K562 (cell line): Measurements from ENCODE around the gene TSPAN32.
"Not testable (repeated sequence)": the region's sequence is repeated elsewhere in the genome, so short reads cannot be mapped to it uniquely, and the experiment has no call there.

Experiments used
- NR4A1 ChIP-seq, 2 experiments: fragments of 250-450 bp in 1 of 2; fragments of 450-650 bp in 1 of 2; sonication (Bioruptor Pico) in 1 of 2; IDR thresholded peaks; 2 replicates each; pipeline versions ENCODE4 v1.4.0 to v1.6.1; 2016 to 2020; ENCODE audit warnings: mild to moderate bottlenecking in 2 of 2, missing compliant biosample characterization in 1 of 2, missing genetic modification characterization in 1 of 2, moderate library complexity in 1 of 2
- POLR2A ChIP-seq: fragments of 450-650 bp; conservative IDR thresholded peaks from 2 replicates; pipeline ENCODE4 v1.6.1; 2016
- POLR3A ChIP-seq: IDR thresholded peaks from 2 replicates; pipeline ENCODE4 v1.6.1; 2011; ENCODE audit warnings: borderline replicate concordance, mild to moderate bottlenecking, moderate library complexity; ENCODE audit not compliant: insufficient read length, insufficient read depth; ENCODE audit errors: extremely low read depth
- RAD21 ChIP-seq, 2 experiments: fragments of 250-450 bp in 1 of 2; fragments of 450-650 bp in 1 of 2; sonication (Bioruptor Pico) in 1 of 2; formaldehyde crosslinking in 1 of 2; IDR thresholded peaks in 1 of 2; conservative IDR thresholded peaks in 1 of 2; 2 replicates each; pipeline versions ENCODE4 v1.4.0 to v1.8.0; 2020 to 2022; ENCODE audit warnings: mild to moderate bottlenecking in 2 of 2, moderate library complexity in 1 of 2
- SMAD1 ChIP-seq: fragments of 150-350 bp; IDR thresholded peaks from 2 replicates; pipeline ENCODE4 v1.6.1; 2014; ENCODE audit warnings: low read length, low read depth; ENCODE audit not compliant: partially characterized antibody
- SRF ChIP-seq, 2 experiments: fragments of 250-450, 450-650 bp in 1 of 2; sonication (Bioruptor Pico) in 1 of 2; sonication (generic) in 1 of 2; formaldehyde crosslinking; IDR thresholded peaks; 2 replicates each; pipeline versions ENCODE4 v1.5.0 to v1.5.1; 2020 to 2022; ENCODE audit warnings: mild to moderate bottlenecking in 1 of 2, missing genetic modification reagents in 1 of 2
- ZNF224 ChIP-seq: sonication (generic); formaldehyde crosslinking; IDR thresholded peaks from 2 replicates; pipeline ENCODE4 v1.8.0; 2022; ENCODE audit warnings: mild to moderate bottlenecking, missing genetic modification reagents
- ZNF436 ChIP-seq: fragments of 250-450, 450-650 bp; sonication (Bioruptor Pico); formaldehyde crosslinking; IDR thresholded peaks from 2 replicates; pipeline ENCODE4 v1.7.0; 2020; ENCODE audit warnings: mild to moderate bottlenecking
- TF ChIP-seq, protein P1 (sequence below), 2 experiments: fragments of 450-650 bp in 1 of 2; sonication (generic) in 1 of 2; formaldehyde crosslinking in 1 of 2; IDR thresholded peaks in 1 of 2; conservative IDR thresholded peaks in 1 of 2; 2 replicates each; pipeline versions ENCODE4 v1.6.1 to v1.8.1; 2016 to 2023; ENCODE audit warnings: mild to moderate bottlenecking in 2 of 2, moderate library complexity in 2 of 2, inconsistent platforms in 1 of 2, missing genetic modification reagents in 1 of 2

DNA sequence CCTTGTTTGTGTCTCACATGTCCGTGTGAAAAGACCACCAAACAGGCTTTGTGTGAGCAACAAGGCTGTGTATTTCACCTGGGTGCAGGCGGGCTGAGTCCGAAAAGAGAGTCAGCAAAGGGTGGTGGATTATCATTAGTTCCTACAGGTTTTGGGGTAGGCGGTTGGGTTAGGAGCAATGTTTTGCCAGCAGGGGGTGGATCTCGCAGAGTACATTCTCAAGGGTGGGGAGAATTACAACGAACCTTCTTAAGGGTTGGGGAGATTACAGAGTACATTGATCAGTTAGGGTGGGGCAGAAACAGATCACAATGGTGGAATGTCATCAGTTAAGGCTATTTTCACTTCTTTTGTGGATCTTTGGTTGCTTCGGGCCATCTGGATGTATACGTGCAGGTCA lies 36.9 kb downstream of the TSPAN32 start:
- TF ChIP-seq RAD21 (CRISPR knock-in tag; conservative IDR thresholded peaks at IDR 0.05 in 1 of 2, IDR thresholded peaks at IDR 0.05 in 1 of 2); POLR3A; NR4A1 (CRISPR knock-in tag; IDR thresholded peaks at IDR 0.05); NR4A1 (tag; IDR thresholded peaks at IDR 0.05); SMAD1; ZNF224; POLR2A; ZNF436 (CRISPR knock-in tag); SRF (CRISPR knock-in tag; IDR thresholded peaks at IDR 0.05): not testable (repeated sequence)
- TF ChIP-seq, protein P1, sequence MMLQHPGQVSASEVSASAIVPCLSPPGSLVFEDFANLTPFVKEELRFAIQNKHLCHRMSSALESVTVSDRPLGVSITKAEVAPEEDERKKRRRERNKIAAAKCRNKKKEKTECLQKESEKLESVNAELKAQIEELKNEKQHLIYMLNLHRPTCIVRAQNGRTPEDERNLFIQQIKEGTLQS (IDR thresholded peaks at IDR 0.05): not testable (repeated sequence)
- TF ChIP-seq, protein P1 (CRISPR knock-in tag; conservative IDR thresholded peaks at IDR 0.05): not testable (repeated sequence)
